Measurements from ENCODE around the gene MPI. TPM values are rescaled to one million over a fixed set of nuclear protein-coding genes. Genes with fewer than 3 reads are reported as not detected.

MPI gene
- 22.6 and 41.5 TPM in 2 replicates for total RNA-seq

GRCh38 chr15:74889883-74890664, at the start of gene MPI:
MPI (plus strand) TSS chr15:74890042; CDS start chr15:74890074, 32 bp downstream.

GRCh38 chr15:74842581-74843444, 47.0 kb upstream of the MPI start, which contains the start of gene ULK3:
ULK3 (minus strand) TSS chr15:74843156; CDS start chr15:74843105, 51 bp downstream.

GRCh38 chr15:74873036-74873755, 16.6 kb upstream of the MPI start, which contains the start of gene SCAMP2:
SCAMP2 (minus strand) TSS chr15:74873365; CDS start chr15:74873255, 110 bp downstream.

GRCh38 chr15:74906450-74907162, 16.8 kb downstream of the MPI start, which contains the start of gene FAM219B:
FAM219B (minus strand) TSS chr15:74906851; CDS start chr15:74906800, 51 bp downstream.

GRCh38 chr15:74937590-74938371, 47.9 kb downstream of the MPI start, which contains the start of gene COX5A:
COX5A (minus strand) TSS chr15:74938073; CDS start chr15:74938014, 59 bp downstream.

Other genes with a start within 250 kb of the MPI start
- gene EDC3, start 194.0 kb upstream of the MPI start, total RNA-seq, result 6.8 and 19.5 TPM in 2 replicates
- 1.6 and 3.1 TPM in 2 replicates for gene CYP1A1, start 164.5 kb upstream of the MPI start, total RNA-seq
- not detected in 2 replicates for gene CYP1A2, start 141.2 kb upstream of the MPI start, total RNA-seq
- gene CSK, start 108.0 kb upstream of the MPI start, total RNA-seq, result 32.8 and 96.9 TPM in 2 replicates
- gene LMAN1L, start 77.2 kb upstream of the MPI start, total RNA-seq, result 0.21 TPM in 1 of 2 replicates, not detected in the other
- not detected in 2 replicates for gene CPLX3, start 63.4 kb upstream of the MPI start, total RNA-seq
- 21.8 and 21.9 TPM in 2 replicates for gene ULK3, start 46.9 kb upstream of the MPI start, total RNA-seq
- 26.3 and 43.4 TPM in 2 replicates for gene SCAMP2, start 16.7 kb upstream of the MPI start, total RNA-seq
- 70.4 and 72.1 TPM in 2 replicates for gene FAM219B, start 16.8 kb downstream of the MPI start, total RNA-seq
- gene COX5A, start 48.0 kb downstream of the MPI start, total RNA-seq, result 64.9 and 75.4 TPM in 2 replicates
- 5.6 and 5.8 TPM in 2 replicates for gene RPP25, start 66.7 kb downstream of the MPI start, total RNA-seq
- under 0.01 and 0.64 TPM in 2 replicates for gene SCAMP5, start 105.5 kb downstream of the MPI start, total RNA-seq
- gene PPCDC, start 133.5 kb downstream of the MPI start, total RNA-seq, result 6.8 and 10.9 TPM in 2 replicates

Data from nasal cavity respiratory epithelium epithelial cell of viscerocranial mucosa (primary cell).